H1 (cell line): ENCODE results near the gene TWF2. TPM values are rescaled to one million over a fixed set of nuclear protein-coding genes. Genes with fewer than 3 reads are reported as not detected.

Source experiments
- POLR2A ChIP-seq, 2 experiments: IDR thresholded peaks; 1 replicate in 1 of 2; 2 replicates in 1 of 2; pipeline ENCODE4 v1.6.1; 2011; ENCODE audit warnings: low read depth in 2 of 2, low read length in 2 of 2, mild to moderate bottlenecking in 2 of 2; ENCODE audit errors: control extremely low read depth in 1 of 2
- YY1 ChIP-seq: IDR thresholded peaks from 2 replicates; pipeline ENCODE4 v1.6.1; 2011; ENCODE audit warnings: low read depth, mild to moderate bottlenecking, low read length
- polyA plus RNA-seq, 7 experiments: library from polyadenylated mRNA; depleted of rRNA in 3 of 7; stranded (reverse) in 5 of 7; unstranded in 2 of 7; fragments of >200 nt in 5 of 7; fragments of 200-250 nt in 2 of 7; gene quantifications; 1 replicate in 5 of 7; 2 replicates in 1 of 7; 4 replicates in 1 of 7; pipeline versions ENCODE4 v1.2.1 to v1.2.3, GENCODE V29; 2011 to 2013; ENCODE audit warnings: missing spikeins in 2 of 7, mixed read lengths in 2 of 7
- total RNA-seq: library from RNA; stranded (reverse); fragmentation: NEBNext Ultra II Directional; extraction: Animal tissue kit (Norgen Biotek cat#: 25700); gene quantifications from 2 replicates; pipeline ENCODE4 v1.2.1, GENCODE V29; 2021
- TF ChIP-seq, protein P1 (sequence below): fragments of 300-600 bp; sonication (generic); IDR thresholded peaks from 2 replicates; pipeline ENCODE4 v1.7.1; 2012; ENCODE audit warnings: low read length, moderate library complexity, mild to moderate bottlenecking, inconsistent platforms; ENCODE audit not compliant: insufficient replicate concordance
- TF ChIP-seq, protein P2 (sequence below), 3 experiments: IDR thresholded peaks; 1 replicate in 2 of 3; 2 replicates in 1 of 3; pipeline versions ENCODE4 v1.5.1 to v1.6.1; 2011; ENCODE audit warnings: low read length in 3 of 3, mild to moderate bottlenecking in 3 of 3, inconsistent platforms in 2 of 3, low read depth in 1 of 3, moderate library complexity in 1 of 3; ENCODE audit not compliant: insufficient read depth in 1 of 3; ENCODE audit errors: control extremely low read depth in 1 of 3

Gene TWF2
- total and polyA plus RNA-seq, 2 of the 8 experiments (the other 6 are each of a cell fraction or from before 2014, with no cell fraction given): 65.2 to 90.4 TPM

DNA sequence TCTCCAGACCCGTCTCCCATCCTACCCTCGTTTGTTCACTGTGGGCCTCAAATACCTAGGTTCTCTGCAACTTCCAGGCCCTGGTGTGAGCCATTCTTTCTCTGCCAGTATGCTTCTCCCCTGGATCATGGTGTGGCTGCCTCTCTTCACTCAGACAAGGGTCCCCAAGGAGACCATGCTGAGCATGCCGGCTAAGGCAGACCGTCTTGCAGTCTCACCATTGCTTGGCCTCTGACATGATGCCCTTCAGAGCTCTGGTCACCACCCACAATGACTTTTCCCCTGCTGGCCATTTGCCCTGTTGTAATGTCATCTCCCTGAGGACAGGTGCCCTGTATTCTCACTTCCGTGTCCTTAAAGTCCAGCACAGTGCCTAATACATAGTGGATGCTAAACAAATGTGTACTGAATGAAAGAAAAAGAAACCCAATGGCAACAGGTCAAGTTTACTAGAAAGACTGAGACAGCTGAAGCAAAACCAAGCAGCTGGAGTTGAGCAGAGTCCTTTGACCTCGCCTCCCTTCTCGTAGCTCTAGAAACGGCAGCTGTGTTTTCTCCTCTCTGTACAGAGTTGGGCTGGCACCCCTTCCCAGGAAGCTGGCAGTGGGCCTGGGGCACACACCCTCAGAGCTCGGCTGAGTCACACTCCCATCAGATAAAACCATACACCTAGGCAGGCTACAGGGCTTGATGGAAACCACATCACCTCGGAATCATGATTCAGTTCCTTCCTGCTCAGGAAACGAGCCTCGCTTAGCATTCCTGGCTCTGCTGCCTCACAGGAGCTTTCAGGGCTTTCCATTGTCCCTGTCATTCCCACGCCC lies 22.2 kb downstream of the TWF2 start (continued):
- TF ChIP-seq, protein P1, sequence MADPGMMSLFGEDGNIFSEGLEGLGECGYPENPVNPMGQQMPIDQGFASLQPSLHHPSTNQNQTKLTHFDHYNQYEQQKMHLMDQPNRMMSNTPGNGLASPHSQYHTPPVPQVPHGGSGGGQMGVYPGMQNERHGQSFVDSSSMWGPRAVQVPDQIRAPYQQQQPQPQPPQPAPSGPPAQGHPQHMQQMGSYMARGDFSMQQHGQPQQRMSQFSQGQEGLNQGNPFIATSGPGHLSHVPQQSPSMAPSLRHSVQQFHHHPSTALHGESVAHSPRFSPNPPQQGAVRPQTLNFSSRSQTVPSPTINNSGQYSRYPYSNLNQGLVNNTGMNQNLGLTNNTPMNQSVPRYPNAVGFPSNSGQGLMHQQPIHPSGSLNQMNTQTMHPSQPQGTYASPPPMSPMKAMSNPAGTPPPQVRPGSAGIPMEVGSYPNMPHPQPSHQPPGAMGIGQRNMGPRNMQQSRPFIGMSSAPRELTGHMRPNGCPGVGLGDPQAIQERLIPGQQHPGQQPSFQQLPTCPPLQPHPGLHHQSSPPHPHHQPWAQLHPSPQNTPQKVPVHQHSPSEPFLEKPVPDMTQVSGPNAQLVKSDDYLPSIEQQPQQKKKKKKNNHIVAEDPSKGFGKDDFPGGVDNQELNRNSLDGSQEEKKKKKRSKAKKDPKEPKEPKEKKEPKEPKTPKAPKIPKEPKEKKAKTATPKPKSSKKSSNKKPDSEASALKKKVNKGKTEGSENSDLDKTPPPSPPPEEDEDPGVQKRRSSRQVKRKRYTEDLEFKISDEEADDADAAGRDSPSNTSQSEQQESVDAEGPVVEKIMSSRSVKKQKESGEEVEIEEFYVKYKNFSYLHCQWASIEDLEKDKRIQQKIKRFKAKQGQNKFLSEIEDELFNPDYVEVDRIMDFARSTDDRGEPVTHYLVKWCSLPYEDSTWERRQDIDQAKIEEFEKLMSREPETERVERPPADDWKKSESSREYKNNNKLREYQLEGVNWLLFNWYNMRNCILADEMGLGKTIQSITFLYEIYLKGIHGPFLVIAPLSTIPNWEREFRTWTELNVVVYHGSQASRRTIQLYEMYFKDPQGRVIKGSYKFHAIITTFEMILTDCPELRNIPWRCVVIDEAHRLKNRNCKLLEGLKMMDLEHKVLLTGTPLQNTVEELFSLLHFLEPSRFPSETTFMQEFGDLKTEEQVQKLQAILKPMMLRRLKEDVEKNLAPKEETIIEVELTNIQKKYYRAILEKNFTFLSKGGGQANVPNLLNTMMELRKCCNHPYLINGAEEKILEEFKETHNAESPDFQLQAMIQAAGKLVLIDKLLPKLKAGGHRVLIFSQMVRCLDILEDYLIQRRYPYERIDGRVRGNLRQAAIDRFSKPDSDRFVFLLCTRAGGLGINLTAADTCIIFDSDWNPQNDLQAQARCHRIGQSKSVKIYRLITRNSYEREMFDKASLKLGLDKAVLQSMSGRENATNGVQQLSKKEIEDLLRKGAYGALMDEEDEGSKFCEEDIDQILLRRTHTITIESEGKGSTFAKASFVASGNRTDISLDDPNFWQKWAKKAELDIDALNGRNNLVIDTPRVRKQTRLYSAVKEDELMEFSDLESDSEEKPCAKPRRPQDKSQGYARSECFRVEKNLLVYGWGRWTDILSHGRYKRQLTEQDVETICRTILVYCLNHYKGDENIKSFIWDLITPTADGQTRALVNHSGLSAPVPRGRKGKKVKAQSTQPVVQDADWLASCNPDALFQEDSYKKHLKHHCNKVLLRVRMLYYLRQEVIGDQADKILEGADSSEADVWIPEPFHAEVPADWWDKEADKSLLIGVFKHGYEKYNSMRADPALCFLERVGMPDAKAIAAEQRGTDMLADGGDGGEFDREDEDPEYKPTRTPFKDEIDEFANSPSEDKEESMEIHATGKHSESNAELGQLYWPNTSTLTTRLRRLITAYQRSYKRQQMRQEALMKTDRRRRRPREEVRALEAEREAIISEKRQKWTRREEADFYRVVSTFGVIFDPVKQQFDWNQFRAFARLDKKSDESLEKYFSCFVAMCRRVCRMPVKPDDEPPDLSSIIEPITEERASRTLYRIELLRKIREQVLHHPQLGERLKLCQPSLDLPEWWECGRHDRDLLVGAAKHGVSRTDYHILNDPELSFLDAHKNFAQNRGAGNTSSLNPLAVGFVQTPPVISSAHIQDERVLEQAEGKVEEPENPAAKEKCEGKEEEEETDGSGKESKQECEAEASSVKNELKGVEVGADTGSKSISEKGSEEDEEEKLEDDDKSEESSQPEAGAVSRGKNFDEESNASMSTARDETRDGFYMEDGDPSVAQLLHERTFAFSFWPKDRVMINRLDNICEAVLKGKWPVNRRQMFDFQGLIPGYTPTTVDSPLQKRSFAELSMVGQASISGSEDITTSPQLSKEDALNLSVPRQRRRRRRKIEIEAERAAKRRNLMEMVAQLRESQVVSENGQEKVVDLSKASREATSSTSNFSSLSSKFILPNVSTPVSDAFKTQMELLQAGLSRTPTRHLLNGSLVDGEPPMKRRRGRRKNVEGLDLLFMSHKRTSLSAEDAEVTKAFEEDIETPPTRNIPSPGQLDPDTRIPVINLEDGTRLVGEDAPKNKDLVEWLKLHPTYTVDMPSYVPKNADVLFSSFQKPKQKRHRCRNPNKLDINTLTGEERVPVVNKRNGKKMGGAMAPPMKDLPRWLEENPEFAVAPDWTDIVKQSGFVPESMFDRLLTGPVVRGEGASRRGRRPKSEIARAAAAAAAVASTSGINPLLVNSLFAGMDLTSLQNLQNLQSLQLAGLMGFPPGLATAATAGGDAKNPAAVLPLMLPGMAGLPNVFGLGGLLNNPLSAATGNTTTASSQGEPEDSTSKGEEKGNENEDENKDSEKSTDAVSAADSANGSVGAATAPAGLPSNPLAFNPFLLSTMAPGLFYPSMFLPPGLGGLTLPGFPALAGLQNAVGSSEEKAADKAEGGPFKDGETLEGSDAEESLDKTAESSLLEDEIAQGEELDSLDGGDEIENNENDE: no peak
- TF ChIP-seq POLR2A (IDR thresholded peaks at IDR 0.05; ENCODE audit: control extremely low read depth in 1 of 2, low read depth in 2 of 2, low read length in 2 of 2) (no peak), YY1 (no peak)
- TF ChIP-seq, protein P2, sequence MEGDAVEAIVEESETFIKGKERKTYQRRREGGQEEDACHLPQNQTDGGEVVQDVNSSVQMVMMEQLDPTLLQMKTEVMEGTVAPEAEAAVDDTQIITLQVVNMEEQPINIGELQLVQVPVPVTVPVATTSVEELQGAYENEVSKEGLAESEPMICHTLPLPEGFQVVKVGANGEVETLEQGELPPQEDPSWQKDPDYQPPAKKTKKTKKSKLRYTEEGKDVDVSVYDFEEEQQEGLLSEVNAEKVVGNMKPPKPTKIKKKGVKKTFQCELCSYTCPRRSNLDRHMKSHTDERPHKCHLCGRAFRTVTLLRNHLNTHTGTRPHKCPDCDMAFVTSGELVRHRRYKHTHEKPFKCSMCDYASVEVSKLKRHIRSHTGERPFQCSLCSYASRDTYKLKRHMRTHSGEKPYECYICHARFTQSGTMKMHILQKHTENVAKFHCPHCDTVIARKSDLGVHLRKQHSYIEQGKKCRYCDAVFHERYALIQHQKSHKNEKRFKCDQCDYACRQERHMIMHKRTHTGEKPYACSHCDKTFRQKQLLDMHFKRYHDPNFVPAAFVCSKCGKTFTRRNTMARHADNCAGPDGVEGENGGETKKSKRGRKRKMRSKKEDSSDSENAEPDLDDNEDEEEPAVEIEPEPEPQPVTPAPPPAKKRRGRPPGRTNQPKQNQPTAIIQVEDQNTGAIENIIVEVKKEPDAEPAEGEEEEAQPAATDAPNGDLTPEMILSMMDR (IDR thresholded peaks at IDR 0.05; ENCODE audit: control extremely low read depth in 1 of 3, insufficient read depth in 1 of 3, low read depth in 1 of 3, low read length in 3 of 3): no peak
- TF ChIP-seq, all 59 proteins: peak for 0
